Duodenal mucosa (tissue), 2 donors: Measurements from ENCODE around the gene MAPK14.
A peak's percentile ranks its signal among the peaks of the same experiment; 100 is the strongest.

Experiments used
- H3K27ac ChIP-seq: one replicate; pipeline ENCODE4 v1.7.0; 2013; ENCODE audit warnings: low read depth, low read length
- H3K27me3 ChIP-seq, 2 donors: one replicate each; pipeline ENCODE4 v1.7.0; 2013; ENCODE audit warnings: low read length in 2 of 2, control low read depth in 1 of 2; ENCODE audit not compliant: insufficient read depth in 2 of 2, control insufficient read depth in 1 of 2
- H3K36me3 ChIP-seq, 2 donors: one replicate each; pipeline ENCODE4 v1.7.0; 2013; ENCODE audit warnings: low read length in 2 of 2, control low read depth in 1 of 2; ENCODE audit not compliant: insufficient read depth in 2 of 2, control insufficient read depth in 1 of 2
- H3K4me1 ChIP-seq, 2 donors: one replicate each; pipeline ENCODE4 v1.7.0; 2013; ENCODE audit warnings: low read length in 2 of 2, control low read depth in 1 of 2; ENCODE audit not compliant: insufficient read depth in 2 of 2, control insufficient read depth in 1 of 2
- H3K4me3 ChIP-seq, 2 donors: one replicate each; pipeline ENCODE4 v1.7.0; 2013; ENCODE audit warnings: low read length in 2 of 2, low read depth in 1 of 2
- H3K9ac ChIP-seq, 2 donors: one replicate each; pipeline ENCODE4 v1.7.0; 2013; ENCODE audit warnings: low read length in 2 of 2, low read depth in 1 of 2
- H3K9me3 ChIP-seq, 2 donors: one replicate each; pipeline ENCODE4 v1.7.0; 2013; ENCODE audit warnings: low read length in 2 of 2, control low read depth in 1 of 2; ENCODE audit not compliant: control insufficient read depth in 1 of 2

MAPK14 gene

DNA sequence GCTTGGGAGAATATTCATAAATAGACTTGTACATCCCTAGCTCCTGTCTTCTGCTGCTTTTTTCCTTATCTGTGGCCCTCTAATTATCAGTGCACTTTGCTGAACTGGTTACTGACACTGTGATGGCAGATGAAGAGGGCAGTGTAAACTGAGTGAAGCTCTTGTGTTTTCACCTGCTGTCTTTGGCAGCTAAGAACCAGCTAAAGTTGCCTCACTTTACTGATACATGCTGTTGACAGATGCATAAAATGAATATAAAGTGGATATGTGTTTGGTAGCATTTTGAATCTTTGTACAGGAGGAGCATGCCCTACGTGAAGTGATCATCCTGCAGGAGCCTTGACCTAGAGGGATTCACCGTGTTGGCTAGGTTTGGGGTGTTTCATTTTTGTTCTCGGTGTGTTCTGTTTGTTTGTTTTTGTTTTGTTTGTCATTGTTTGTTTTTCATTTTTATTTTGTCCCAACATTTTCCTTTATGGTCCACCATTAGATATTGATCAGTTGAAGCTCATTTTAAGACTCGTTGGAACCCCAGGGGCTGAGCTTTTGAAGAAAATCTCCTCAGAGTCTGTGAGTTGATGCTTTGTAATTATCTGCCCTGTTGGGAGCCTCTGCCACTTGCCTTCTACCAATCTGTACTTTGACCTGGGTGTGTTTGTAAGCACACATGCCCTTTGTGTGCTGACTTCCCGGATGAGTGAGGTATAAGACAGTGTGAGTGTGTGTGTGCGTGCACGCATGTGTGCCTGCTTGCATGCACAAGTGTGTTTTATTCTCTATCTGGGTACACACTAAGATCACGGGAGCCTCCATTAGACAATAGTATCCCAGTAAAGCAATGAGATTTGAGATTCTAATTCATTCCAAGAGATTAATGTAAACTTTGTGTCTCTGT lies 68.1 kb downstream of the MAPK14 start:
- peaks cover 13 to 29% of the 10 kb centered on the region in 2 donors for H3K4me1 ChIP-seq
- no peaks in the 10 kb centered on the region for H3K9me3 ChIP-seq
- H3K36me3 ChIP-seq: peaks cover 0 to 18% of the 10 kb centered on the region in 2 donors
- peak overlapping the region in 1 of 2 donors; percentile 16 for H3K4me3 ChIP-seq
- no peaks in the 10 kb centered on the region for H3K27me3 ChIP-seq
- H3K27ac ChIP-seq: peak overlapping the region; percentile 16
- H3K9ac ChIP-seq: peak overlapping the region; percentile 47 to 53

DNA sequence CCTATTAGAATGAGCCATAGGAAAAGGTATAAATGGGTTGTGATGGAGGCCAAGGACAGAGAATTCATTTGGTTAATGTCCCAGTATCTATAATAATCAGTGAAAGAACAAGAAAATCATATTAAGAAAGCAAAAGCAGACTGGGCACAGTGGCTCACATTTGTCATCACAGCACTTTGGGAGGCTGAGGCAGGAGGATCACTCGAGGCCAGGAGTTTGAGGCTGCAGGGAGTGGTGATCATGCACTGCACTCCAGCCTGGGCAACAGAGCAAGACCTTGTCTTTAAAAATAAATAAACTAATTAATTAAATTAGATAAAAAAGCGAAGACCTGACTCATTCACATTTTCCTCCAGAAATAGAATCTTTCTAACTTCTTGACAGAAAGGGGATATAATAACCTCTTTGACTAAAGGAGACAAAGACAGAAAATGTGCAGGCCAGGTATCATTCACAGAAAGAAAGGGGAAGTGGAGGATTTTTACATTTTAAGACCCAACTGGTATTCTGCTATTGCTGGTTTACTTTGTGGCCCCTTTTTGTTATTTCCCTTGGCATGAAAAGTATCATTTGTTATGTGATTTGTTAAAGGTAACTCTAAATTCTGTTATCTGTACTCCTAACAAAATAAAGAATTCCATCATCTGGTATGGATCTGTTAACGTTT lies 70.8 kb downstream of the MAPK14 start:
- Histone ChIP-seq H3K9me3 (no peaks in the 10 kb centered on the region), H3K27ac (no peak overlapping the region), H3K36me3 (peaks cover 6% of the 10 kb centered on the region in 2 donors), H3K27me3 (no peaks in the 10 kb centered on the region), H3K9ac (no peak overlapping the region), H3K4me3 (no peak overlapping the region), H3K4me1 (peaks cover 13 to 32% of the 10 kb centered on the region in 2 donors)

DNA sequence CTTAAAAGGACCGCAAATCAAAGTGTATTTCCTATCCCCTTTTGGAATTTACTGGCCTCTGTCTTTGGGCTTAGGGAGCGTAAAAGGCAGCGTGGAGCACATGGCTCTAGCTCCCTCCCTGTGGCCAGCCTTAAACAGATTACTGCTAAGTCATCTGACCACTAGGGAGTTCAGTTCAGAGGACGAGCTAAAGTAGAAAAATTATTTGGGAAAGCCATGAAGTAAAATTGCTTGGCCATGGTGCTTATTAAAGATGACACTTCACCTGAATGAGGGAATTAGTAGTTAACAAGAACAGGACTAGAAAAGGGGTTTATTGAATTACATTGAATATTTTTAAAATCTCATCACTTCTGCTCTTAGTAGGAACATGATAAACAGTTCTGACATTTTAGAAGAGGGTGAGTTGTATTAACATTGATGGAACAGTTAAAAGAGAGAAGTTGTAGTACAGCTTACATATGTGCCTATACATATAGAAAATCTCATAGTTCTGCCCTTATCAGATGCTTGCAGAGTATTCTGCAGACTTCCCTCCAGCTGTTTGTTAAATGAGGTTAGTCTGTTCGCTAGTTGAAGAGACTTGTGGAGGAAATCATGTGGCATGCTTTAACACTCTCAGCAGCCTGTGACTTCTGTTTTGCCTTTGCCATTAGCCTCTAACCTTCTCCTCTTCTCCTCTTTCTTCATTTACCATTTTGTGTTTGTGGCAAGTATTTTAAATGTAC lies 71.5 kb downstream of the MAPK14 start:
- Histone ChIP-seq H3K9ac (no peak overlapping the region), H3K36me3 (peaks cover 13% of the 10 kb centered on the region in 2 donors), H3K27me3 (no peaks in the 10 kb centered on the region), H3K27ac (no peak overlapping the region), H3K4me1 (peaks cover 13 to 32% of the 10 kb centered on the region in 2 donors), H3K4me3 (no peak overlapping the region), H3K9me3 (no peaks in the 10 kb centered on the region)

DNA sequence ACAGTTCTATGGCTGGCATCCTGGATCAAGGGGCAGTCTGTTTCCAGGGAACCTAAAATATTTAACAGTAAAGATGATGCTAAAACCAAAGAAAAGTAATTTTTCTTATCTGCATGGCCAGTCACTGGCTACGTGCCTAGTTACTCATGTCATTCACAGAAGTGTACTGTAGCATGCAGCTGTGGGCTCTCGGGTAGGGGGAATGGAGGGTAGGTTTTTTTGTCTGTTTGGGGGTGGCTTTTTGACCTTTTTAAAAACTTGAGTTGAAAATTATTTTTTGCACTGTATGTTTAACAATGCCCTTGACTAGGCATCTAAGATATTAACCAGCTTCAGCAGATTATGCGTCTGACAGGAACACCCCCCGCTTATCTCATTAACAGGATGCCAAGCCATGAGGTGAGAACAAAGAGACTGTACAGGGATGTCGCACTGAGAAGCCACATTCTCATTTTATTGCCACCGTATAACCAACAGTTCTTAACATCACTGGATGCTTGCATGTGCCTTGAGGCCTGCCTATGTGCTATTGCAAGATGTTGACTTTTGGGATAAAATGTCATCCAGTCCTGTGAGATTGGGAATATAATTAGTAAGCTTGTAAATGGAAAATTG lies 72.4 kb downstream of the MAPK14 start:
- no peak overlapping the region for H3K9ac ChIP-seq
- H3K27me3 ChIP-seq: no peaks in the 10 kb centered on the region
- no peak overlapping the region for H3K4me3 ChIP-seq
- H3K36me3 ChIP-seq: peaks cover 13 to 22% of the 10 kb centered on the region in 2 donors
- H3K4me1 ChIP-seq: peaks cover 7 to 27% of the 10 kb centered on the region in 2 donors
- no peaks in the 10 kb centered on the region for H3K9me3 ChIP-seq
- H3K27ac ChIP-seq: no peak overlapping the region

DNA sequence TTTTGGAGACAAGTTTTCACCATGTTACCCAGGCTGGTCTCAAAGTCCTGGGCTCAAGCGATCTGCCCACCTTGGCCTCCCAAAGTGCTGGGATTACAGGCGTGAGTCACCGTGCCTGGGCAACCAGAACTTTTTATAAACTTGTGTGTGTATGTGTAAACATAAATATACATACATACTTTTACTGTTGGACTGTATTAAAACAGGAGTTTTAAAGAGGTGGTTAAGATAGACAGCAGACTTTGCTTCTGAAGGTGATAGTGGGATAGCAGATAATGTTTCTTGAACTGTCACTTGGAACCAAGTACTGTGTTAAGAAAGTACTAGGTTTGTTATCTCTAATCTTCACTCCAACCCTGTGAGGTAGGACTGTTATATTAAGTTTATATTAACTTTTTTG lies 74.1 kb downstream of the MAPK14 start:
- H3K4me3 ChIP-seq: no peak overlapping the region
- peaks cover 13 to 34% of the 10 kb centered on the region in 2 donors for H3K36me3 ChIP-seq
- H3K4me1 ChIP-seq: peaks cover 0 to 13% of the 10 kb centered on the region in 2 donors
- H3K9ac ChIP-seq: no peak overlapping the region
- H3K27me3 ChIP-seq: no peaks in the 10 kb centered on the region
- H3K27ac ChIP-seq: no peak overlapping the region
- H3K9me3 ChIP-seq: no peaks in the 10 kb centered on the region

DNA sequence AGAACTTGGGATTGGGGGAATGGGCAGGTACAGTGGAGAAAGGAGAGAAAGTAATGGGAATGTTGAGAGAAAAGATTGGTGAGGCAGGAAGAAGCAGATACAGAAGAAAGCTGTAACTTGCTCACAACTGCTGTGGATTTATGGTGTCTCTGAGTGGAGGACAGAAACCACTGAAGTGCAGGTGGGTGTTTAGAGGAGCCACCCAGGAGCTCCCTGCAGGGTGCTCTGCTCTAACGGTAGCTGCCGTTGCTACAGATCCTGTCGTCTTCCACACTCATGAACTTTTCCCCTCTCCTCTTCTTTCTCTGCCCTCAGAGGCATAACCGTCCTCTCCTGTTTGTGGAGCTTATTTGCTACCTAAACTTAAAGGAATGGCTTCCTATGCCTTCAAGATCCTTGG lies 75.2 kb downstream of the MAPK14 start:
- H3K4me1 ChIP-seq: peaks cover 0 to 4% of the 10 kb centered on the region in 2 donors
- no peaks in the 10 kb centered on the region for H3K9me3 ChIP-seq
- H3K27me3 ChIP-seq: no peaks in the 10 kb centered on the region
- H3K9ac ChIP-seq: no peak overlapping the region
- no peak overlapping the region for H3K4me3 ChIP-seq
- no peak overlapping the region for H3K27ac ChIP-seq
- H3K36me3 ChIP-seq: peaks cover 20 to 41% of the 10 kb centered on the region in 2 donors

DNA sequence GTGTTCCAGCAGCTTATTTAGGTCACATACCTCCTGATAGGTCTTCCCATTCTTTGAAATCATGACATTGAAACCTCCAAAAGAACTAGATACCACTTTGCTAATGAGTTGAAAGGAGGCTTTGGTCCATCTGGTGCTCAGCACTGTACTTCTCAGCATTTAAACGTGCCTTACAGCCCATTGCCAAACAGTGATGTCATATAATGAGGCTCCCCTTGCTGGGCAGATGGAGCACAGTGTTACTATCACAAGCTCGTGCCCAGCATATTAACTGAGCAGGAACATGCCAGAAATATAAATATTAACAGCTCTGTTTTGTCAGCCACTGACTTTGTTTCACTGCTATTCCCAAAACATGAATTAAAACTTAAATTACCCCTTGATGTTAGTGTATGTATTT lies 77.2 kb downstream of the MAPK14 start:
- Histone ChIP-seq H3K27me3 (no peaks in the 10 kb centered on the region), H3K27ac (no peak overlapping the region), H3K4me1 (peaks cover 0 to 4% of the 10 kb centered on the region in 2 donors), H3K4me3 (no peak overlapping the region), H3K9me3 (no peaks in the 10 kb centered on the region), H3K9ac (no peak overlapping the region), H3K36me3 (peaks cover 27 to 59% of the 10 kb centered on the region in 2 donors)

DNA sequence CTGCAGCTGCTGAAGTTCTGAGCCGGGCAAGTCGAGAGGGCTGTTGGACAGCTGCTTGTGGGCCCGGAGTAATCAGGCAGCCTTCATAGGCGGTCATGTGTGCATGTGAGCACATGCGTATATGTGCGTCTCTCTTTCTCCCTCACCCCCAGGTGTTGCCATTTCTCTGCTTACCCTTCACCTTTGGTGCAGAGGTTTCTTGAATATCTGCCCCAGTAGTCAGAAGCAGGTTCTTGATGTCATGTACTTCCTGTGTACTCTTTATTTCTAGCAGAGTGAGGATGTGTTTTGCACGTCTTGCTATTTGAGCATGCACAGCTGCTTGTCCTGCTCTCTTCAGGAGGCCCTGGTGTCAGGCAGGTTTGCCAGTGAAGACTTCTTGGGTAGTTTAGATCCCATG lies 81.5 kb downstream of the MAPK14 start:
- no peak overlapping the region for H3K4me3 ChIP-seq
- H3K9ac ChIP-seq: no peak overlapping the region
- H3K4me1 ChIP-seq: no peaks in the 10 kb centered on the region
- no peaks in the 10 kb centered on the region for H3K9me3 ChIP-seq
- no peaks in the 10 kb centered on the region for H3K27me3 ChIP-seq
- no peak overlapping the region for H3K27ac ChIP-seq
- H3K36me3 ChIP-seq: peaks cover 24 to 64% of the 10 kb centered on the region in 2 donors

DNA sequence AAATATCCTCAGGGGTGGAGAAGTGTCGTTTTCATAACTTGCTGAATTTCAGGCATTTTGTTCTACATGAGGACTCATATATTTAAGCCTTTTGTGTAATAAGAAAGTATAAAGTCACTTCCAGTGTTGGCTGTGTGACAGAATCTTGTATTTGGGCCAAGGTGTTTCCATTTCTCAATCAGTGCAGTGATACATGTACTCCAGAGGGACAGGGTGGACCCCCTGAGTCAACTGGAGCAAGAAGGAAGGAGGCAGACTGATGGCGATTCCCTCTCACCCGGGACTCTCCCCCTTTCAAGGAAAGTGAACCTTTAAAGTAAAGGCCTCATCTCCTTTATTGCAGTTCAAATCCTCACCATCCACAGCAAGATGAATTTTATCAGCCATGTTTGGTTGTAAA lies 82.4 kb downstream of the MAPK14 start:
- Histone ChIP-seq H3K9me3 (no peaks in the 10 kb centered on the region), H3K36me3 (peaks cover 24 to 55% of the 10 kb centered on the region in 2 donors), H3K4me3 (no peak overlapping the region), H3K4me1 (peaks cover 0 to 5% of the 10 kb centered on the region in 2 donors), H3K27me3 (no peaks in the 10 kb centered on the region), H3K27ac (no peak overlapping the region), H3K9ac (no peak overlapping the region)
